Activated CD4-positive, alpha-beta T cell treated with anti-CD3 and anti-CD28 coated beads, Interleukin-2, amount 10 ng/mL, durations not matched to agents 24 days and 14 days (primary cell): ENCODE measurements around the gene APBA2. TPM values are rescaled to one million over a fixed set of nuclear protein-coding genes. Genes with fewer than 3 reads are reported as not detected.

Experiments
- DNase-seq: peaks from one replicate; pipeline ENCODE4 v3.0.0; 2022
- H3K27ac Mint-ChIP-seq: one replicate; pipeline ENCODE4 v1.8.0; 2022; ENCODE audit warnings: mild to moderate bottlenecking, mixed read lengths
- H3K27me3 Mint-ChIP-seq: one replicate; pipeline ENCODE4 v1.8.0; 2022; ENCODE audit warnings: mixed read lengths
- H3K36me3 Mint-ChIP-seq: one replicate; pipeline ENCODE4 v1.8.0; 2022; ENCODE audit warnings: low read depth, mild to moderate bottlenecking, mixed read lengths
- H3K4me1 Mint-ChIP-seq: one replicate; pipeline ENCODE4 v1.8.0; 2021; ENCODE audit warnings: mixed read lengths
- H3K4me3 Mint-ChIP-seq: one replicate; pipeline ENCODE4 v1.8.0; 2022; ENCODE audit warnings: mild to moderate bottlenecking, moderate library complexity, mixed read lengths
- H3K9me3 Mint-ChIP-seq: one replicate; pipeline ENCODE4 v1.8.0; 2021; ENCODE audit warnings: mixed read lengths
- intact Hi-C: fragments of 100-400 bp; cut with micrococcal nuclease; formaldehyde crosslinking; loops from one replicate; pipeline ENCODE4 v1.15.1; 2023
- total RNA-seq: library from RNA; stranded (reverse); gene quantifications from 2 replicates; pipeline ENCODE4 v1.2.3, GENCODE V29; 2022

APBA2 gene
- total RNA-seq, 1 donor from 2014 or later = 1.9 TPM

DNA sequence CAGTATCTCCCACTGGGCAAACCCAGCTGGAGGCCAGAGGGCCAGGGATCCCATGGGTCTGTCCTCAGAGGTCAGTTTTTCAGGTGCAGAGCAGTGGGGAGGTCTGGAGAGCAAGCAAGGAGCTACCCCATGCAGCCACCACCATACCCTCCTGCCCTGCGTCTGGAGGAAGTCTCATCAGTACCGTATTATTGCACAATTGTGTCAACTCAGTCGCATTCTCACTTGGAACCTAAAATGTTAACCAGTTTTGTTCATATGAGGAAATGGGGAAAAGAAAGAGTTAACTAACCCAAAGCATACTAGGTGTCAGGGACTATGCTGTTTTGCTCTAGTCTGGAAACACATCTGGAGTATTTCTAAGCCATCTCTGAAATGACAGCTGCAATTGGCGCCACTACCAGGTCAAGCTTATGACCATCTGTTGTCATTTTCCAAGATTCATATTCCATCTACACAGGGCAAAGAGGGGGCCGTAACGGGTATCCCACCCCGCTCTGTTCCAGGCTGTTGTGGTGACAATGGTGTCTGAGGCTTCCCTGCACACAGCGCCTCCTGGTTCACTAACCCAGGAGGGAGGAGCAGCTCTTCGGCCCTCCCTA is 16.9 kb upstream of the APBA2 start:
- intact Hi-C loops = no loop called here
- Mint-ChIP-seq H3K27ac (no peak overlapping the region), H3K4me3 (no peak overlapping the region), H3K27me3 (peaks cover 3% of the 10 kb centered on the region), H3K36me3 (no peaks in the 10 kb centered on the region), H3K4me1 (no peaks in the 10 kb centered on the region), H3K9me3 (no peaks in the 10 kb centered on the region)
- no peak for DNase-seq

DNA sequence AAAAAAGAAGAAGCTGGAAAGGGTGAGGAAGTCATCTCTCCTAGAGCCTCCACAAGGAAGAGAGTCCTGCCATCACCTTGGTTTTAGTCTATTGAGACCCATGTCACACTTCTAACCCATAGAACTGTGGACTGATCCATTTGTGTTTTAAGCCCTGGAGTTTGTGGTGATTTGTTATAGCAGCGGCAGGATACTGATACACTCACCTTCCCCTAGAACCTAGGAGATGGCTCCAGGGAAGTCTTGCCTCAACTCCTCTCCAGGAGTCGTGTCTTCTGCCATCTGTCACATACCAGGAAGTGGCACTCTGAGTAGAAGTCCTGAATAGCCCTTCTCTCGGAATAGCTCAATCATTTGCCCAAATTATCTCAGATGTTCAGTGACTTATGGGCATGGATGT is 14.6 kb upstream of the APBA2 start:
- no peaks in the 10 kb centered on the region for H3K36me3 Mint-ChIP-seq
- intact Hi-C loops = no loop called here
- no peak overlapping the region for H3K27ac Mint-ChIP-seq
- H3K4me3 Mint-ChIP-seq = no peak overlapping the region
- H3K9me3 Mint-ChIP-seq = no peaks in the 10 kb centered on the region
- DNase-seq = no peak
- peaks cover 4% of the 10 kb centered on the region for H3K27me3 Mint-ChIP-seq
- H3K4me1 Mint-ChIP-seq = no peaks in the 10 kb centered on the region

DNA sequence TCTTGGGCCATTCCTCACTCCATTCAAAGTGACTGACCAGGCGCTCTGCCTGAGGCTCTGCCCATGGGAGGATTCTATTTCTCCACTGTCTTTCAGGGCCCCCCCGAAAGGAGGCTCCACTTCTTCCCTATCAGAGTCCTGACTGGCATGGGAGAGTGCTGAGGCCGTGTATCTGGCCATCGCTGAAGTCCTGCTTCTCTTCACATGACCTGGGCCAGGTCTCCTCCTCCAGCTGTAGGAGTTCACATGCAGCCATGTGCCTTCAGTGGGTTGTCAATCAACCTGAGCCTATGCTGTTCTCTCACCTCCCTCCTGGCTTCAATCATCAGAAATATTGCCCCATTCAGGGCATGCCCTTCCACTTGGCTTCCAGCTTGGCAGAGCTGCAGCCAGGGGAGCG is 12.8 kb upstream of the APBA2 start:
- intact Hi-C loops = no loop called here
- no peaks in the 10 kb centered on the region for H3K36me3 Mint-ChIP-seq

DNA sequence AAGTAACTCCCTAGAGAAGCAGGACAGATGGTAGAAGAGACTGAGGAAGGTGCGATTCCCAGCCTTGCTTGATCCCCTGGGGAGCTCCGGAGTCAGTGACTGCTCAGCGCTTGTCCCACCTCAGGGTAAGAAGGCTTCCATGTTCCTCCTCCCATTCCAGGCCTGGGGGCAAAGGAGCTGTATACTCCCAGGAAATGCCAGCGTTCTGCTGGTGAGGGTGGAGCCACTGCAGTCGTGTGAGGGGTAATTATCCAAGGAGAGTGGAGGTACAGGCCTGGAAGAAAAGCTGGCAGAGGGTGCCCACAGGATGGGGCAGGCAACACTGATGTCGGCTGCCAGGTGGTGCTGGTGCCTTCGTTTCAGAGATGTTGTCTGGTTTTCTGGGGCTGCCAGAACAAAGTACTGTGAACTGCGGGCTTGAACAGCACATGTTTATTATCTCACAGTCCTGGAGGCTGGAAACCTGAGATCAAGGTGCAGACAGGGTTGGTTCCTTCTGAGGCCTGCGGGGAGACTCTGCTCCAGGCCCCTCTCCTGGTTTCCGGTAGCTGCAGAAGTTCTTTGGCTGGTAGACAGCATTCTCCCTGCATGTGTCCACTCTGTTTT is 12.1 kb upstream of the APBA2 start:
- no peak for DNase-seq
- Mint-ChIP-seq H3K4me1 (no peaks in the 10 kb centered on the region), H3K9me3 (no peaks in the 10 kb centered on the region), H3K27ac (no peak overlapping the region), H3K4me3 (no peak overlapping the region), H3K36me3 (no peaks in the 10 kb centered on the region), H3K27me3 (peaks cover 7% of the 10 kb centered on the region)
- intact Hi-C loops = no loop called here

More for the DNA sequence above, 12.8 kb upstream of the APBA2 start:
- H3K4me3 Mint-ChIP-seq = no peak overlapping the region
- H3K4me1 Mint-ChIP-seq = no peaks in the 10 kb centered on the region
- H3K27me3 Mint-ChIP-seq = peaks cover 6% of the 10 kb centered on the region
- no peak overlapping the region for H3K27ac Mint-ChIP-seq
- H3K9me3 Mint-ChIP-seq = no peaks in the 10 kb centered on the region
- no peak for DNase-seq

DNA sequence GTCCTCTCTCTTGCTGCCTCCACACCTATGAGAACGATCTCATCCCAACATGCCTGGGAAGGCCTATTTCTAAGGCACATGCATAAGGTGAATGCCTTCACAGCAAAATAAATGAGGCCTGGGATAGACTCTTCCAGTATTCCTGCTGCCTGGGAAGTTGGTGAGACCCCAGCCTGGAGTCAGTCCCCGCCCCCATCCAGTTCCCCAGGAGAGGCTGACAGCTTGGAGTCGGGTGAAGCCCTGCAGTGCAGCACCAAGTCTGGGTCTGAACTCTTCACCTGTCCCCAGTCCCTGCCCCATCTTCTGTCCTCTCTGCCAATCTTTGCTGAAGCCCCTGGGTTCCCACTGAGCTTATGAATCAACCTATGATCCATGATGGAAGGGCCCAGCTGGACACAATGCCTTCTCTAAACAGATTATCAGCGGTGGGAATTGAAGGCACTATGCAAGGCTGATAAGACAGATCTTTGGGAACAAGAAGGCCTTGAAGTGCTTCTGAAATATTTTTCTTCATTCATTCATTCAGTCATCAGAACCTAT is 10.2 kb upstream of the APBA2 start:
- Mint-ChIP-seq H3K27ac (no peak overlapping the region), H3K9me3 (no peaks in the 10 kb centered on the region), H3K4me1 (no peaks in the 10 kb centered on the region), H3K27me3 (peaks cover 7% of the 10 kb centered on the region), H3K36me3 (no peaks in the 10 kb centered on the region), H3K4me3 (no peak overlapping the region)
- DNase-seq = no peak
- intact Hi-C loops = no loop called here

DNA sequence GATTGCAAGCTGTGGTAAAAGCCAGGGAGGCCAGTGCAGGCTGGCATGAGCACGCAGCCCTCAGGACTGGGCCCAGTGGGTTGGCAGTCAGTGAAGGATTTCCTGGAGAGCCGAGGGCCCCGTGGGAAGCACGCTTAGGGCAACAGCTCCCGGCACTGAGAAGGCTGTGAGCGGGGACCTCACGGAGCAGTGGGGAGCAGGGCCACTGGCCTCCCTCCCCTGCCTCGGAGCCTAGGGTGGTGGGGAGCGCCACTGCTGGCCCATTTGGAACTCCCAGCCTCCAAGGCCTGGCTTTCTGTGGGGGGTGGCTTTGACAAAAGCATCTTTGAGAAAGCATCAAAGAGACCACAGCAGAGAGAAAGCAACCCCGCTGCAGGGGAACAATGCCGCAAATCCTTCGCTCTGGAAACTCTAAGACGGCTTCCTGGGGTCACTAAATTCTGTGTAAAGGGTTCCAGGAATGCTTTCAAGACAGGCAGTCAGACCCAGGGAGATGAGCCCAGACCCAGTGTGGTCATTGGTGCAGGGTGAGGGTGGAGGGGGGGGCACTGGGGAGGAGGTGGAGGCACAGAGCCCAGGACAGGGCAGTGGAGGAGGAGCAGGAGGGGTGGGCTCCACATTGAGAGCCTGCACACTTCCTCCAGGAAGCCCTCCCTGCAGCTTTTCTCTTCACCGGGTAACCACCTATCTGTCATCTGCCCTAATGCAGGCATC is 9.5 kb upstream of the APBA2 start:
- intact Hi-C loops = no loop called here
- Mint-ChIP-seq H3K27me3 (peaks cover 7% of the 10 kb centered on the region), H3K4me3 (no peak overlapping the region), H3K9me3 (no peaks in the 10 kb centered on the region), H3K36me3 (no peaks in the 10 kb centered on the region), H3K27ac (no peak overlapping the region), H3K4me1 (no peaks in the 10 kb centered on the region)
- no peak for DNase-seq

DNA sequence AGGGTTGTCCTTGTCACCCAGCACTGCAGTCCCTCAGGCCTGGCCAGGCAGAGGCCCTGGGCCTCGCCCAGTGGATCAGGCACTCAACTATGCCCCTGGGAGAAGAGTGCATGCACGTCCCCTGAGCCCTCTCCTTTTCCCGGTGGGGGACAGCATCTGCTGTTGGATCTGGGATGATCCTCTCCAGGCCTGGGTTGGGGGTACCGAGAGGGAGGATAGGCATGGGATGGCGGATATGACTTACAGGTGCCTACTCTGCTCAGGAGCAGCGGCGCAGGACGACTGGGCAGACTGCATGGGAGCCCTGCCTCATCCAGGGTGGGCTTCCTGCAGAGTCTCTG is 9.0 kb upstream of the APBA2 start:
- H3K36me3 Mint-ChIP-seq = no peaks in the 10 kb centered on the region
- no peak overlapping the region for H3K4me3 Mint-ChIP-seq
- intact Hi-C loops = no loop called here
- H3K27ac Mint-ChIP-seq = no peak overlapping the region
- H3K27me3 Mint-ChIP-seq = peaks cover 7% of the 10 kb centered on the region
- H3K4me1 Mint-ChIP-seq = no peaks in the 10 kb centered on the region
- no peak for DNase-seq
- H3K9me3 Mint-ChIP-seq = no peaks in the 10 kb centered on the region

DNA sequence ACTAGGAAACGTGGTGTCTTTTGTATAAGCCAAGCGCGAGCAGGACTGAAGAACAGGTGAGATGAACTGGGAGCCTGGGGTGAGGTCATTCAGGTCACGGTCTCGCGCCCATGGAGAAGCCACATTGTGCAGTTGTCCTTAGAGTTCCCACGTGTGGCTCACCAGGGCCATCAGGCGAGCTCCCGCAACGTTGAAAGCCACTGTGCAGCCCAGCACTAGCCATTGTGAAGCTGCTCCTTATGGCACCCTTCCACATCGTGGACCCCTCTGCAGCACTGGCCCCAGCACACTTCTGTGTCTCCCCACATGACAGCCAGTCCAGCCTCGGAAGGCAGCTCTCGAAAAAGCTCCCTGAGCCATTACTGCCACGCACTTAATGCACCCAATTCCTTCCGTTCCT is 7.6 kb upstream of the APBA2 start:
- H3K27me3 Mint-ChIP-seq = peaks cover 9% of the 10 kb centered on the region
- H3K36me3 Mint-ChIP-seq = no peaks in the 10 kb centered on the region
- no peak for DNase-seq
- H3K4me3 Mint-ChIP-seq = no peak overlapping the region
- no peaks in the 10 kb centered on the region for H3K4me1 Mint-ChIP-seq
- intact Hi-C loops = no loop called here
- no peaks in the 10 kb centered on the region for H3K9me3 Mint-ChIP-seq
- H3K27ac Mint-ChIP-seq = no peak overlapping the region

DNA sequence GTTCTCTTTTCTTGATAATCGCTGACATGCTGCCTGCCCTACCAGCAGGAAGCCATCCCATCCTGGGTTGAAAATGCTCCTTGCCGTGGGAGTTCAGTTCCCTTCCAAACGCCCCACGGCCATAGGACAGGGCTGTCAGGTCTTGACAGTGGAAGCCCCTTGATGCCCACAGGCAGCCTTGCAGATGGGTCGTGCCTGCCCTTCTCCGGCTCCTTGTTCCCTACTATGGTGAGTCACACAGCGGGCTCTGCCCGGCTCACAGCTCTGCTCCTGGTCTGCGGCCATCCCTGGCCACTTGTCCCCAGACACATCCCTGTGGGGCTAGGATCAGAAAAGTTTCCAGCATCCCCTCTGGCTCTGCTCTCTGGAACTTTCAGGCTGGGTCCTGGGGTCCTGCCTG is 6.2 kb upstream of the APBA2 start:
- H3K4me3 Mint-ChIP-seq = no peak overlapping the region
- H3K4me1 Mint-ChIP-seq = no peaks in the 10 kb centered on the region
- no peak overlapping the region for H3K27ac Mint-ChIP-seq
- no peaks in the 10 kb centered on the region for H3K9me3 Mint-ChIP-seq
- peaks cover 16% of the 10 kb centered on the region for H3K27me3 Mint-ChIP-seq
- intact Hi-C loops = no loop called here
- DNase-seq = no peak
- H3K36me3 Mint-ChIP-seq = no peaks in the 10 kb centered on the region

DNA sequence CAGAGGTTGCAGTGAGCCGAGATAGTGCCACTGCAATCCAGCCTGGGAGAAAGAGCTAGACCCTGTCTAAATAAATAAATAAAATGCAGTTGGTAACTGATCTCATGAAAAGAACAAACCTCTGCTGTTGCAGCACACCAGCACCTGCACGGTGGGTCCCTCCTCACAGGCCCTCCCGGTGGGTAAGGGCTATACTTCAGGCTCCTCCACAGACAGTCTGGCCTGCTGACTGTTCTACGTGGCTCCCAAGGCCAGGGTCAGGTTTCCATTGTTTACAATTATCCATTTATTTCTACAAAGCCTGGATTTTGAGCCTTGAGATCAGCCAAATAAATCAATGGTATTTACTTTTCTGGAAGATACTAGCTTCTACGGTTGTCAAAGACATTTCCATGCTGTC is 5.1 kb upstream of the APBA2 start:
- intact Hi-C loops = no loop called here
- Mint-ChIP-seq H3K27ac (no peak overlapping the region), H3K36me3 (no peaks in the 10 kb centered on the region), H3K27me3 (peaks cover 22% of the 10 kb centered on the region), H3K4me3 (no peak overlapping the region), H3K9me3 (no peaks in the 10 kb centered on the region), H3K4me1 (no peaks in the 10 kb centered on the region)
- no peak for DNase-seq

DNA sequence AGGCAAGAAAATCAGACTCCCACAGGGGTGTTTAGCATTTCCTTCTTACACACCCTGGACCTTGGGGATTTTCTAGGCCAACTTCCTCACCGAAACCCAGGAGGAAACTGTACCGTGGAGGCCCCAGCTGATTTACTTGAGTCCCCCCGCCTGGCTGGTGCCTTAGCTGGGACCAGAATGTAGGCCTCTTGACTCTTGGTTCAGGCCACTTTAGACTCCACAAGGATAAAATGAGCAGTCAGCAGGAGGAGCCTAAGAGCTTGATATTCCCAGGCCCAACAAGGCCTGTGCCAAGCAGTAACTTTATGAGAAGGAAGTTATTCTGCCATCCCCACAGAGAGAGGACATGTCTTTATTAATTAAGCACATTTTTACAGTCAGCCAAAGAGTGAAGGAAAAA is 4.6 kb upstream of the APBA2 start:
- H3K4me1 Mint-ChIP-seq = no peaks in the 10 kb centered on the region
- no peaks in the 10 kb centered on the region for H3K36me3 Mint-ChIP-seq
- peaks cover 22% of the 10 kb centered on the region for H3K27me3 Mint-ChIP-seq
- no peaks in the 10 kb centered on the region for H3K9me3 Mint-ChIP-seq
- no peak overlapping the region for H3K4me3 Mint-ChIP-seq
- no peak for DNase-seq
- intact Hi-C loops = no loop called here
- H3K27ac Mint-ChIP-seq = no peak overlapping the region

DNA sequence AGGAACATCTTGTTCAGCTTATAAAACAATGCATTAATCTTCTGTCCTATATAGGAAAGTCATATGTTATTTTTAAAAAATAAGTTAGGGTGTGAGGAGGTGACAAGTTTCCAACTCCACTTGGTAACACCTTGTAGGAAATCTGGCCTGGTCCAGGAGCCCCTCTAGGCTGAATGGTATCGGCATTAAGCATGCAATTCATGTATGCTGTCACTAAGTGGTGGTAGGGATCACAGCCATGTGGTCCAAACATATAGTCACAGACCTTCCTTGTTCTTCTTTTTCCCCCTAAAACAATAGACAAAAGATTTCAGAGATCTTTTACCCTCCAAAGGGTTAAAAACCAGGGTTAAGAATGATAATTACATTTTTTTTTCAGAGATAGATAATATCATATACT is 4.2 kb upstream of the APBA2 start:
- no peak for DNase-seq
- Mint-ChIP-seq H3K9me3 (no peaks in the 10 kb centered on the region), H3K4me3 (no peak overlapping the region), H3K27ac (no peak overlapping the region), H3K4me1 (no peaks in the 10 kb centered on the region), H3K27me3 (peaks cover 22% of the 10 kb centered on the region), H3K36me3 (no peaks in the 10 kb centered on the region)
- intact Hi-C loops = no loop called here

DNA sequence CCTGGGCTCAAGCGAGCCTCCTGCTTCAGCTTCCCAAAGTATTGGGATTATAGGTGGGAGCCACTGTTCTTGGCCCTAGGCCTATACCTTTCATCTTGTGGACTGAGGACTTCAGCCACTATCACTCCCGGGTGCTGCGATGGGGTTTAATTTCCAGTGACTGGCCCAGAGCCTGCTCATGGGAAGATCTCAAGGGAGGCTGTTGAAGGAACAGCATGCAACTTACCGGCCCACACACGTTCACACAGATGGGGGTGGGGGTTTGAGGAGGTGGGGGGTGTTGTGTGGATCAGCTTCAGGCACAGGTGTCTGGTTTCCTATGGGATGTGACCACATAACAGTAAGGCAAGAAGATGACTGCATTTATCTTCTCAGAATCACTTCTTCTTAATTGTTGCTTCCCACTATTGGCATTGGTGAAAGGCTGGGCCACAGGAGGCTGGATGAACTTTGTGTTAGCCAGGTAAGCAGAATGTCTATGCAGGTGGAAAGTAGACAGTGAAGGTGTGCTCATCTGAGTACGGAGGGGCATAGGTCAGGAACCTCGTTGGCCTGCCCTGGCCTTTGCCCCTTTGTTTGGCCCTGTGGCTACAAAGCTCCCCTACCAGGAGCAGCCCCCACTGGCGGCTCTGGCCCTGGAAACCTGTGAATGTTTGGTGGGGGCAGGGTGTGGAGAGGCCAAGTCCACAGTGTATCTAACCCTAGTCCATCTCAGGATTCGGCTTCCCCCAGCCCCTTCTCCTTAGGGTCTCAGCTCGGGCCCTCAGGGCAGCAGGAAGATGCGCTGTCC is 1.4 kb upstream of the APBA2 start:
- Mint-ChIP-seq H3K27ac (no peak overlapping the region), H3K27me3 (peaks cover 31% of the 10 kb centered on the region), H3K4me3 (peak overlapping the region; percentile 44), H3K4me1 (peaks cover 4% of the 10 kb centered on the region), H3K36me3 (no peaks in the 10 kb centered on the region), H3K9me3 (no peaks in the 10 kb centered on the region)
- DNase-seq = no peak
- intact Hi-C loops = no loop called here

DNA sequence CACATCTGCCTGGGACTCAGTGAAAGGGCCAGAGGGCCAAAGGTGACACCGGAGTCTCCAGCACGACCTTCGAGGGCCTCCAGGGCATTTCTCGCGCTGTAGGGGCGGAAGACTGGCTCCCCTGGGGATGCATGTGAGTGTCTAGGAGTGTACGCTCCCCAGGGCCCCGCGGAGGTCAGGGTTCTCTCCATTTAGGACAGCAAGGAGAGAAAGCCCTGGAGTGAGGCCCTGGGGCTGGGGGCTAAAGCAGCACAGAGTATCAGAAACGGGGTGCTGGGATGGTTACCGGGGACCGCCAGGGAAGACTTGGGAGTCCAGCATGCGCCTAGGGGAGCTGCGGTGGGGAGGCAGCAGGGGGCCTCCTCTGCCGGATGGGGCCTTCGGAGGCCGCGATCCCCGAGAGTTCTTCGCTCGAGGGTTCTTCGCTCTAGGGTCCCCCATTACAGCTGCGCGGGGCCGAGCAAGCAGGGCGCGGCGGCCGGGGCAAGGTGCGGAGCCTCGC is 595 bp upstream of the APBA2 start:
- H3K36me3 Mint-ChIP-seq = no peaks in the 10 kb centered on the region
- intact Hi-C loops = no loop called here
- no peaks in the 10 kb centered on the region for H3K9me3 Mint-ChIP-seq
- H3K27me3 Mint-ChIP-seq = peaks cover 31% of the 10 kb centered on the region
- no peak overlapping the region for H3K27ac Mint-ChIP-seq
- peaks cover 12% of the 10 kb centered on the region for H3K4me1 Mint-ChIP-seq
- no peak for DNase-seq
- peak overlapping the region; percentile 44 for H3K4me3 Mint-ChIP-seq
